ENCODE data around the gene PACSIN2.
"Not testable (repeated sequence)": the region's sequence is repeated elsewhere in the genome, so short reads cannot be mapped to it uniquely, and the experiment has no call there.

The PACSIN2 gene

GRCh38 chr22:42990131-42990838, 24.7 kb downstream of the PACSIN2 start:
- DNase-seq = no peak

- no peak for DNase-seq
Observed at GRCh38 chr22:42986115-42986514, 28.8 kb downstream of the PACSIN2 start.

GRCh38 chr22:42985531-42985905, 29.4 kb downstream of the PACSIN2 start:
- DNase-seq = no peak

- DNase-seq = no peak
Observed at GRCh38 chr22:42984814-42985530, 30.0 kb downstream of the PACSIN2 start.

GRCh38 chr22:42984397-42984796, 30.6 kb downstream of the PACSIN2 start:
- no peak for DNase-seq

GRCh38 chr22:42983470-42983869, 31.5 kb downstream of the PACSIN2 start:
- DNase-seq = no peak

- DNase-seq = no peak
Observed at GRCh38 chr22:42979606-42980005, 35.3 kb downstream of the PACSIN2 start.

GRCh38 chr22:42978453-42979103, 36.4 kb downstream of the PACSIN2 start:
- DNase-seq = no peak

- no peak for DNase-seq
Observed at GRCh38 chr22:42977569-42977968, 37.4 kb downstream of the PACSIN2 start.

- DNase-seq = no peak
Observed at GRCh38 chr22:42976217-42976933, 38.6 kb downstream of the PACSIN2 start.

- no peak for DNase-seq
Observed at GRCh38 chr22:42974223-42974622, 40.7 kb downstream of the PACSIN2 start.

- no peak for DNase-seq
Observed at GRCh38 chr22:42973536-42973881, 41.4 kb downstream of the PACSIN2 start.

- no peak for DNase-seq
Observed at GRCh38 chr22:42972649-42973535, 42.1 kb downstream of the PACSIN2 start.

- DNase-seq = not testable (repeated sequence)
Observed at GRCh38 chr22:42971473-42971860, 43.5 kb downstream of the PACSIN2 start.

- no peak for DNase-seq
Observed at GRCh38 chr22:42970029-42970428, 44.9 kb downstream of the PACSIN2 start.

- DNase-seq = no peak
Observed at GRCh38 chr22:42969348-42969975, 45.5 kb downstream of the PACSIN2 start.

- DNase-seq = no peak
Observed at GRCh38 chr22:42967933-42968332, 47.0 kb downstream of the PACSIN2 start.

- DNase-seq = no peak
Observed at GRCh38 chr22:42967005-42967404, 47.9 kb downstream of the PACSIN2 start.

GRCh38 chr22:42966497-42966896, 48.5 kb downstream of the PACSIN2 start:
- DNase-seq = no peak

GRCh38 chr22:42964994-42965699, 49.8 kb downstream of the PACSIN2 start:
- DNase-seq = no peak

- DNase-seq = no peak
Observed at GRCh38 chr22:42963231-42963595, 51.7 kb downstream of the PACSIN2 start.
